WERI-Rb-1 (cell line): ENCODE data around the gene LIMS2.
A peak's percentile ranks its signal among the peaks of the same experiment; 100 is the strongest.

Experiments used
- DNase-seq: peaks from one replicate; pipeline ENCODE4 v3.0.0-alpha.2; 2020
- H3K27ac ChIP-seq: fragments of 250-450 bp; sonication (Bioruptor Pico); 2 replicates; pipeline ENCODE4 v1.5.1; 2020; ENCODE audit warnings: mild to moderate bottlenecking, moderate library complexity
- H3K27me3 ChIP-seq: fragments of 250-450 bp; sonication (Bioruptor Pico); 2 replicates; pipeline ENCODE4 v1.5.1; 2021; ENCODE audit warnings: mild to moderate bottlenecking, low read depth, moderate library complexity; ENCODE audit not compliant: insufficient read depth, severe bottlenecking
- H3K36me3 ChIP-seq: fragments of 250-450 bp; sonication (Bioruptor Pico); 2 replicates; pipeline ENCODE4 v1.5.1; 2020; ENCODE audit warnings: mild to moderate bottlenecking, moderate library complexity
- H3K4me3 ChIP-seq: 2 replicates; pipeline ENCODE4 v1.5.1; 2011; ENCODE audit warnings: low read depth, mild to moderate bottlenecking, control low read depth, low read length
- H3K9me3 ChIP-seq: fragments of 250-450 bp; sonication (Bioruptor Pico); 2 replicates; pipeline ENCODE4 v1.5.1; 2021; ENCODE audit warnings: mild to moderate bottlenecking, moderate library complexity; ENCODE audit not compliant: severe bottlenecking
- TF ChIP-seq, protein P1 (sequence below): IDR thresholded peaks from 2 replicates; pipeline ENCODE4 v1.5.1; 2011; ENCODE audit warnings: low read depth, mild to moderate bottlenecking, control low read depth, inconsistent platforms, low read length

Gene LIMS2

DNA sequence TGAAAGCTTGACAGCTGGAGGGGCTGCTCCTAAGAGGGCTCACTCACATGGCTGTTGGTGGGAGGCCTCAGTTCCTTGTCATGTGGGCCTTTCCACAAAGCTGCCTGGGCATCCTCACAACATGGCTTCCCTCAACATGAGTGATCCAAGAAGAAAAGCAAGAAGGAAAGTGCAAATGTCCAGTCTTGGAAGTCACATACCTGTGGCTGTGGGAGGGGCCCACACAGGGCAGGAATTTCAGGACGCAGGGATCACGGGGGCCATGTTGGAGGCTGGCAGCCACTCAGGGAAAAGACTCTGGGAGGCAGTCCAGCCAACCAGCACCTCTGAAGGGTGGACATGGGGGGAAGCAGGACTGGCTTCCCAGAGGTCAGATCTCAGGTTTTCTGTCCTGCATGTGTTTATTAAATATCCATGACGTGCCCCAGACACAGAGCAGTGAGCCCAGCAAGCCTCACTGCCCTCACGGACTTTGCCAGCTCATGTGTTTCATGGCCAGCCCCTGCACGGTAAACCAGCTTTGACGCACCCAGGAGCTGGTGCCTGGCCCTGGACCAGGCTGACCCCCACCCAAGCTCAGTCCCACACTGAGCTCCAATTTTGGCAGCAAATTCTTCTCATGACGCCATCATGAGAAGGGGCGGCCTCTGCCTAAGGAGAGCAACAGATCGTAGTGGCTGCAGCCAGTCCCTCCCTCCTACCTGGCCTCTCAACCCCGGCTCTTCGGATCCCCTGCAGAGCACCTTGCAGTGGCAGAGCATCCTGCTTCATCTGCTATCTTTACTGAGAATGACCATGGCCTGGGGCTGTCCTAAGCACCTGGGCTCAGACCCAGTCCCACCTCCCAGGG is 64.0 kb downstream of the LIMS2 start:
- H3K27ac ChIP-seq = no peak overlapping the region
- DNase-seq = peak; percentile 2
- H3K27me3 ChIP-seq = no peaks in the 10 kb centered on the region
- peaks cover 9% of the 10 kb centered on the region for H3K9me3 ChIP-seq
- H3K36me3 ChIP-seq = no peaks in the 10 kb centered on the region
- no peak overlapping the region for H3K4me3 ChIP-seq
- TF ChIP-seq, protein P1, sequence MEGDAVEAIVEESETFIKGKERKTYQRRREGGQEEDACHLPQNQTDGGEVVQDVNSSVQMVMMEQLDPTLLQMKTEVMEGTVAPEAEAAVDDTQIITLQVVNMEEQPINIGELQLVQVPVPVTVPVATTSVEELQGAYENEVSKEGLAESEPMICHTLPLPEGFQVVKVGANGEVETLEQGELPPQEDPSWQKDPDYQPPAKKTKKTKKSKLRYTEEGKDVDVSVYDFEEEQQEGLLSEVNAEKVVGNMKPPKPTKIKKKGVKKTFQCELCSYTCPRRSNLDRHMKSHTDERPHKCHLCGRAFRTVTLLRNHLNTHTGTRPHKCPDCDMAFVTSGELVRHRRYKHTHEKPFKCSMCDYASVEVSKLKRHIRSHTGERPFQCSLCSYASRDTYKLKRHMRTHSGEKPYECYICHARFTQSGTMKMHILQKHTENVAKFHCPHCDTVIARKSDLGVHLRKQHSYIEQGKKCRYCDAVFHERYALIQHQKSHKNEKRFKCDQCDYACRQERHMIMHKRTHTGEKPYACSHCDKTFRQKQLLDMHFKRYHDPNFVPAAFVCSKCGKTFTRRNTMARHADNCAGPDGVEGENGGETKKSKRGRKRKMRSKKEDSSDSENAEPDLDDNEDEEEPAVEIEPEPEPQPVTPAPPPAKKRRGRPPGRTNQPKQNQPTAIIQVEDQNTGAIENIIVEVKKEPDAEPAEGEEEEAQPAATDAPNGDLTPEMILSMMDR = no peak

DNA sequence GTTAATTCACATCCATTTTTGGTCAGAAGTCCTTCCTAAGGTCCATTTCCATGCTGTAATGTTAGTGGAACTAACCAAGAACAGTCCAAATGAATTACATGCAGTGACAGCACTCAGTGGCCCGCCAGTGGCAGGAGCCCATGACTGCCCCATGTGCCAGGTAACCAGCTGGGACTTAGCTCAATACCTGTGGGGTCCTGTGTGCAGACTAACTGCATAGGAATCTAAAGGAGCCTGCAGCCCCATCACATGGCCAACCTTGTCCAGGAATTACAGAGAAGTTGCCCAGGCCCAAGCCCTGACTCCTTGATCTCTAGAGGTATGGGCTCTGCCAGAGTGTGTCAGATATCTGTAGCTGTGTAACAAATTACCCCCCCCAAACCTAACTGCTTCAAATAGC is 64.8 kb downstream of the LIMS2 start:
- TF ChIP-seq, protein P1 = no peak
- H3K36me3 ChIP-seq = no peaks in the 10 kb centered on the region
- H3K27ac ChIP-seq = no peak overlapping the region
- H3K27me3 ChIP-seq = no peaks in the 10 kb centered on the region
- H3K4me3 ChIP-seq = no peak overlapping the region
- DNase-seq = peak; percentile 0
- peaks cover 9% of the 10 kb centered on the region for H3K9me3 ChIP-seq

DNA sequence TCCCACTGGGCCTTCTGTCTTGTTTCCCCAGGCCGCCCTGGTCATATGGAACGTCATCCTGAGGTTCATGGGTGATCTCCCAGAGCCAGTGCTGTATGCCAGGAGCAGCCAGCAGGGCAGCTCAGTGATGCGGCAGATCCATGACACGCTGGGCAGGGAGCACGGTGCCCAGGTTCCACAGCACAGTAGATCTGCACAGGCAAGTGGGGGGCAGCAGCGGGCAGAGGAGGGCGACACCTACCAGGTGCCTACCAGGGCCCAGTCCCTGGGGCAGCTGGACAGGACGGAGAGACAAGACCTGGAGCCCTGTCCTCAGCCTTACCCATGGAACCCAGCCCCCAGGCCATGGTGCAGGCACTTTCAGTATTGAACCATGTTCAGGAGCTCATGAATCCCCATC is 65.5 kb downstream of the LIMS2 start:
- Histone ChIP-seq H3K27me3 (no peaks in the 10 kb centered on the region), H3K4me3 (no peak overlapping the region), H3K36me3 (no peaks in the 10 kb centered on the region), H3K27ac (no peak overlapping the region), H3K9me3 (peaks cover 9% of the 10 kb centered on the region)
- peak; percentile 1 for DNase-seq
- TF ChIP-seq, protein P1 = no peak

DNA sequence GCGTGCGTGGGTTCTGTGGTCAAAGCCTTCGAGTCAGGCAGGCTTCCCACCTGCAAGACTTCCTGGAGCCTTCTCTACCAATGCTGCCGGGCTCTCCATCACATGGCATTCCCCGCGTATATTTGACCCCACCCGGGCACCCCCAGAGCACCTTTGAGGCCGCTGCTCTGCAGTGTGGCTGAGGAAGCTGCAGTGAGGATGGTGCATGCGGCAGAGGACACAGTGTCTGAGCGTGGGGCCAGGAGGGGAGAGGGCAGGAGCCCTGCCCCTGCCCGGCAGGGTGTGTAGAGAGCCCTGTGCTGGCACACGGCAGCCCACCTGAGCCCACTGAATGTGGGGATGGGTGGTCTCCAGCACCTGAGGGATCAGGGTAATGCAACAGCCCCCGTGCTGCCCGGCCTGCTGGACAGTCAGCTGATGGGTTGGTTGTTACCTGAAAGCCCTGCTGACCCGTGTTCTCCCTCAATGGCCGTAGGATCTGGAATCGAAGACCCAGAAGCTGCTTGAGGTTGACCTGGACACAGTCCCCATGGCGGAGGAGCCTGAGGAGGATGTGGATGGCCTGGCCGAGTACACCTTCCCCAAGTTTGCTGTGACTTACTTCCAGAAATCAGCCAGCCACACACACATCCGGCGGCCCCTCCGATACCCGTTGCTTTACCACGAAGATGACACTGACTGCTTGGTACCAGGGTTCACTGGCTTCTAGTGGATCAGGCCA is 66.1 kb downstream of the LIMS2 start:
- Histone ChIP-seq H3K4me3 (no peak overlapping the region), H3K36me3 (no peaks in the 10 kb centered on the region), H3K27me3 (no peaks in the 10 kb centered on the region), H3K27ac (no peak overlapping the region), H3K9me3 (peaks cover 9% of the 10 kb centered on the region)
- TF ChIP-seq, protein P1 = no peak
- DNase-seq = peak; percentile 5

DNA sequence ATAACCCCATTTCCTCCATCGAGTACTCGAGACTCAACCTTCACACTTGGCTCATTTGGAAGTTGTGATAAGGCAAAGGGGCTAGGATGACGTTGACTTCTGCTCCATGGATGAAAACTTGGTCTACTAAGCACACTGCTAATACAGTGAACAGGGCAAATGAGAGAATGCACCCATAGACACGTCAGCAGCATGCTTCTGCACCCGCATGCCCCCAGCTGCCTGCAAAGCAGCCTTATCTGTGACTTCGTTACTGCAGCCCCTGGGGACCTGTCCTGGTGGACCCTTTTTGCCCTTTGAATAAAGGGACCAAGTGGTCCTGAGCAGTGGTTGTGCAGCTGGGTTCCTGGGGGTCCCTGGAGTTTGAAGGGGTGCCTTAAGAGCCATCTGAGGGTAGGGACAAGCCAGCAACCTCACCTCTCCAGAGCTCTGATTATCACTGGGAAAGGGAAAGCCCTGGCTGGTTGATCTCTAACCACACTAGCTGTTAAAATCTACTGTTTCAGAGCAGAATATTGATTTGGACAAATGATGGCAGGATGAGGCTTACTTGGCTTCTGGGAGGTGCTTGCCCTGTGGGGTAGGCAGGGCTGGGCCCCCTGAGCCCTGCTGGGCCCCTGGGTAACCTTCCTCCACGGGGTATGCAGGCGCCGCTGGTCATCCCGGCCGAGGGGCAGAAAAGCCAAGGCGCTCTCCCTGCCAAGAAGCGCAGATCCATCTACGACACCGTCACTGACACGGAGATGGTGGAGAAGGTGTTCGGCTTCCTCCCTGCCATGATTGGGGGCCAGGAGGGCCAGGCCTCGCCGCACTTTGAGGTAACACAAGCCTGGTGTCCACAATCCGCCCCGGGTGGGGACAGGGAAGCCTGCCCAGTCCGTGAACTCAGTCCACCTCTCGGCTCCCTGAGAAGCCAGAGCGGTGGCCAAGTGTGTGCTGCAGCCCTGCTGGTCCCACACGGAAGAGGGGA is 67.0 kb downstream of the LIMS2 start:
- Histone ChIP-seq H3K36me3 (no peaks in the 10 kb centered on the region), H3K27me3 (no peaks in the 10 kb centered on the region), H3K27ac (no peak overlapping the region), H3K4me3 (no peak overlapping the region), H3K9me3 (peaks cover 4% of the 10 kb centered on the region)
- TF ChIP-seq, protein P1 = no peak
- peak; percentile 3 for DNase-seq
